Uterus (tissue), 2 donors: ENCODE measurements around the gene ARPC5L.

Experiments used
- CTCF ChIP-seq, 4 experiments: fragments of 200-600 bp in 2 of 4; fragments of 450-650 bp in 2 of 4; sonication (generic) in 2 of 4; IDR thresholded peaks; one replicate each; pipeline ENCODE4 v1.5.1; 2016 to 2019; ENCODE audit warnings: antibody characterized with exemption in 4 of 4, mild to moderate bottlenecking in 2 of 4, moderate library complexity in 1 of 4
- POLR2A ChIP-seq, 2 donors: fragments of 450-650 bp; IDR thresholded peaks; one replicate each; pipeline ENCODE4 v1.6.1; 2016; ENCODE audit warnings: antibody characterized with exemption in 2 of 2, mild to moderate bottlenecking in 1 of 2, moderate library complexity in 1 of 2

DNA sequence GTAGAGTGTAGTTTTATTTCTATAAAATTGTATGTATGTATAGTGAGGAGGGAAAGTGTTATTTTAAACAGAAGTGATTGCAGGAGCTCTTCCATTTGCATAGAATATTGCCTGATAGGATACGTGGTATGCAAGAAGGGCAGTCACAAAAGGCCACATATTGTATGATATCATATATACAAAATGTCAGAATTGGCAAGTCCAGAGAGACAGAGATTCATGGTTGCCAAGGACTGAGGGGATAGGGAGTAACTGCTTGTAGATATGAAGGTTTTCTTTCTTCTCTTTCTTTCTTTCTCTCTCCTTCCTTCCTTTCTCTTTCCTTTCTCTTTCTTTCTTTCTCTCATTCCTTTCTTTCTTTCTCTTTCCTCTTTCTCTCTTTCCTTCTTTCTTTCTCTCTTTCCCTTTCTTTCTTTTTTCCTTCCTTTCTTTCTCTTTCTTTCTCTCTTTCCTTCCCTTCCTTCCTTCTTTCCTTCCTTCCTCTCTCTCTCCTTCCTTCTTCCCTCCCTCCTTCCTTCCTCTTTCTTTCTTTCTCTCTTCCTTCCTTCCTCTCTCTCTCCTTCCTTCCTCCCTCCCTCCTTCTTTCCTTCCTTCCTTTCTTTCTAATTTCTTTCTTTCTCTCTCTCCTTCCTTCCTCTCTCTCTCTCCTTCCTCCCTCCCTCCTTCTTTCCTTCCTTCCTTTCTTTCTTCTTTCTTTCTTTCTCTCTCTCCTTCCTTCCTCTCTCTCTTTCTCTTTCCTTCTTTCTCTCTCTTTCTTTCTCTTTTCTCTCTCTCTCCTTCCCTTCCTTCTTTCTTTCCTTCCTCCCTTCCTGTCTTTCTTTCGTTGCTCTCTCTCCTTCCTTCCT is 33.2 kb upstream of the ARPC5L start:
- TF ChIP-seq CTCF (IDR thresholded peaks at IDR 0.05) (no peak), POLR2A (IDR thresholded peaks at IDR 0.05) (no peak)
